ENCODE data around the gene LCOR. TPM values are rescaled to one million over a fixed set of nuclear protein-coding genes. Genes with fewer than 3 reads are reported as not detected.
A peak's percentile ranks its signal among the peaks of the same experiment; 100 is the strongest.

LCOR gene
- total RNA-seq, 2 donors from 2014 or later, result 58.7 to 70.2 TPM

GRCh38 chr10:96999987-97000386 lies 167.9 kb downstream of the LCOR start:
- H3K27me3 Mint-ChIP-seq, result no peaks in the 10 kb centered on the region
- H3K27ac Mint-ChIP-seq, result no peak overlapping the region
- H3K9me3 Mint-ChIP-seq, result no peaks in the 10 kb centered on the region
- ATAC-seq (no peak), DNase-seq (ENCODE audit: low spot score) (no peak)
- no peaks in the 10 kb centered on the region for H3K36me3 Mint-ChIP-seq
- H3K4me1 Mint-ChIP-seq (ENCODE audit: low read depth in 2 of 2), result no peaks in the 10 kb centered on the region
- H3K4me3 Mint-ChIP-seq, result no peak overlapping the region

- peaks cover 4% of the 10 kb centered on the region for H3K36me3 Mint-ChIP-seq
- no peaks in the 10 kb centered on the region for H3K4me1 Mint-ChIP-seq (ENCODE audit: low read depth in 2 of 2)
- H3K4me3 Mint-ChIP-seq, result no peak overlapping the region
- ATAC-seq (peak in 1 of 2 donors; percentile 3), DNase-seq (ENCODE audit: low spot score) (no peak)
- no peak overlapping the region for H3K27ac Mint-ChIP-seq
- H3K27me3 Mint-ChIP-seq, result no peaks in the 10 kb centered on the region
- H3K9me3 Mint-ChIP-seq, result peaks cover 2% of the 10 kb centered on the region
Measured at GRCh38 chr10:97000487-97001182, 168.5 kb downstream of the LCOR start.

DNA sequence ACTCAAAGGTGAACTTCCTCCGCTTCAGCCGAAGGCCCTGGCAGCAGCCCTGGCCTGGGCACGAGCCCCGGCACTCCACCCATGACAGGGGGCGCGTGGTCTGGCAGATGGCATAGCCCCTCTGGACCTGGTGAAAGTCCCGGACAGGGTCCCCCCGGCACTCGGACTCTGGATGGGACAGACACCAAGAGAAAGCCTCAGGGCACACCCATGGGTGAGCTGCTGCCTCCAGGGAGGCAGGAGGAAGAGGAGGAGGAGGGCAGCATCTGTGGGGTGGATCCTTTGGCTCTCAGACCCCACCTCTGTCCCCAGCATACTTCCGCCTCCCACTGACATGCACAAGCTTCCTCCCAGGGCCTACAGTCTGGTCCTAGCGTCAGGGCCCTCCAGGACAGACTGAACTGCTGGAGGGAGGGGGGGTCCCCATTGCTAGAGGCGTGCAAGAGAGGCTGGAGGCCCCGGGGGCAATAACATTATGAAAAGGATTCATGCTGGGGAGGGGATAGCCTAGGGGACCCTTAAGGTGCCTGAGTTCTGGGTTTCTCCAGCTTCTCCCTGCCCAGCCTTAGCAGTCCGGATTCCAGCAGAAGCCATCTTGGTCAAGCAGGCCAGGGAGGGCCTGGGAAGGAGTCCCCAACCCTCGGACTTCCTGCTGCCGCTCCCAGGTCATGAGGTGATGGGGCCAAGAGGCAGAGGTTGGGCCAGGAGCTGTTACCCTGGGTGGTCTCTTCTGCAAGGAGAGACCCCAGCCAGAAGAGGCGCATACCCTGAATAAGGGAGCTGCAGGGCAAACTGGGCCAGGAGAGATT lies 169.3 kb downstream of the LCOR start:
- no peaks in the 10 kb centered on the region for H3K4me1 Mint-ChIP-seq (ENCODE audit: low read depth in 2 of 2)
- H3K36me3 Mint-ChIP-seq, result peaks cover 6% of the 10 kb centered on the region
- H3K9me3 Mint-ChIP-seq, result peaks cover 3% of the 10 kb centered on the region
- no peaks in the 10 kb centered on the region for H3K27me3 Mint-ChIP-seq
- no peak overlapping the region for H3K4me3 Mint-ChIP-seq
- H3K27ac Mint-ChIP-seq, result no peak overlapping the region
- DNase-seq (ENCODE audit: low spot score) (no peak), ATAC-seq (no peak)

DNA sequence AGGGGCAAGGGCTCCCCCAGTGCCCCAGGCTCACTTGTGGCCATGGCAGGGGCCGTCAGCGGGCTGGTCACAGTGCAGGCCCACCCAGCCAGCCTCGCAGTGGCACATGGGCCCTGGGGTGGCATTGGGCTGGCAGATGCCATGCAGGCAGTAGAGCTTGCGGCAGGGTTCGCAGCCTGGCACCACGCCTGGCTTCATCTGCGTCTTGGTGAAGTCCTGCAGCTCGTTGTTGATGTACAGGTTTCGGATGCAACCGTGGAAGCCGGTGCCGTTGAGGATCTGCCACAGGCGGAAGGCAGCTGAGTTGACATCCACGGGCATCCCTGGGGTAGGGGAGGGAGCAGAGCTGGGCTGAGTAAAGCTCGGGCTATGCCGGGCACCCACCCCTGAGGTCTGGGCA lies 170.6 kb downstream of the LCOR start:
- H3K4me3 Mint-ChIP-seq, result no peak overlapping the region
- ATAC-seq (no peak), DNase-seq (ENCODE audit: low spot score) (no peak)
- peaks cover 18% of the 10 kb centered on the region for H3K36me3 Mint-ChIP-seq
- H3K27ac Mint-ChIP-seq, result no peak overlapping the region
- H3K4me1 Mint-ChIP-seq (ENCODE audit: low read depth in 2 of 2), result no peaks in the 10 kb centered on the region
- peaks cover 15% of the 10 kb centered on the region for H3K9me3 Mint-ChIP-seq
- H3K27me3 Mint-ChIP-seq, result no peaks in the 10 kb centered on the region

- no peak overlapping the region for H3K27ac Mint-ChIP-seq
- ATAC-seq (no peak), DNase-seq (ENCODE audit: low spot score) (no peak)
- no peaks in the 10 kb centered on the region for H3K4me1 Mint-ChIP-seq (ENCODE audit: low read depth in 2 of 2)
- no peak overlapping the region for H3K4me3 Mint-ChIP-seq
- no peaks in the 10 kb centered on the region for H3K27me3 Mint-ChIP-seq
- H3K36me3 Mint-ChIP-seq, result peaks cover 21% of the 10 kb centered on the region
- H3K9me3 Mint-ChIP-seq, result peaks cover 18% of the 10 kb centered on the region
Measured at GRCh38 chr10:97003151-97003803, 171.2 kb downstream of the LCOR start.

DNA sequence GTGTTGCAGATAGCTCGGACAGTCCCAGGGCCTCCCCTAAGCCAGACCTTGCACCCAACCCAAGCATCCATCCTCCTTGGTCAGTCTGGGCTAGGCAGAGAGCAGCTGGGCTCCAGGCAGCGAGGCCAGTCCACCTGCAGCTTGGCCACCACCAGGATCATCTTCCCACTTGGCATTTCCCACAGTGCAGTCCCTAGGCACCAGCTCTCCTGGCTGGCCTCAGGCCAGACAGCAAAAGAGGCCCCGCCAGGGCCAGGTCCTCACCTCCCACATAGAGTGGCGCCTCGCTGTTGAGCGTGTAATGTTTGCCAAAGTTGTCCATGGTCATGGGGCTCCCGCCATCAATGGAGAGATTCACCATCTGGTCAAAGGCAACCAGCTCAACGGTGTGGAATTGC lies 171.7 kb downstream of the LCOR start:
- H3K27me3 Mint-ChIP-seq, result no peaks in the 10 kb centered on the region
- peaks cover 18% of the 10 kb centered on the region for H3K9me3 Mint-ChIP-seq
- ATAC-seq (no peak), DNase-seq (ENCODE audit: low spot score) (no peak)
- no peaks in the 10 kb centered on the region for H3K4me1 Mint-ChIP-seq (ENCODE audit: low read depth in 2 of 2)
- no peak overlapping the region for H3K4me3 Mint-ChIP-seq
- H3K36me3 Mint-ChIP-seq, result peaks cover 21% of the 10 kb centered on the region
- no peak overlapping the region for H3K27ac Mint-ChIP-seq

DNA sequence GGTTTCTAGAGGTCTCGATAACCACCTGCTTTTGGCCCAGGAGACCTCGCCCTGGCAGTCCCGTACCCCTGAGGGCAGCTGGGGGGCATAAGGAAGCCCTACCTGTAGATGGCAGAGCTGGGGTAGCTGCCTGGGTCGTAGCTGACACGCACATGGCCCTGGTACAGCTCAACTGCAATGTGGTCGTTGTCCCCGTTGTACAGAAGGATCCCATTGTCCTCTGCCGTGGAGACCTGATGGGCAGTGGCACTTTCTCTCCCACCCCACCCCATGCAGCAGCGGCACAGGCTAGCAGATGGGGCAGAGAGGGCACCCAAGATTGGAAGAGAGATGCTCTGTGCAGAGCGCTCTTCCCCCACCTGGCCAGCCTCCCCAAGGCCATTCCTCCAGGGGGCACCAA lies 172.5 kb downstream of the LCOR start:
- H3K27ac Mint-ChIP-seq, result no peak overlapping the region
- ATAC-seq (no peak), DNase-seq (ENCODE audit: low spot score) (no peak)
- no peak overlapping the region for H3K4me3 Mint-ChIP-seq
- H3K36me3 Mint-ChIP-seq, result peaks cover 21% of the 10 kb centered on the region
- H3K4me1 Mint-ChIP-seq (ENCODE audit: low read depth in 2 of 2), result no peaks in the 10 kb centered on the region
- H3K9me3 Mint-ChIP-seq, result peaks cover 18% of the 10 kb centered on the region
- H3K27me3 Mint-ChIP-seq, result no peaks in the 10 kb centered on the region

DNA sequence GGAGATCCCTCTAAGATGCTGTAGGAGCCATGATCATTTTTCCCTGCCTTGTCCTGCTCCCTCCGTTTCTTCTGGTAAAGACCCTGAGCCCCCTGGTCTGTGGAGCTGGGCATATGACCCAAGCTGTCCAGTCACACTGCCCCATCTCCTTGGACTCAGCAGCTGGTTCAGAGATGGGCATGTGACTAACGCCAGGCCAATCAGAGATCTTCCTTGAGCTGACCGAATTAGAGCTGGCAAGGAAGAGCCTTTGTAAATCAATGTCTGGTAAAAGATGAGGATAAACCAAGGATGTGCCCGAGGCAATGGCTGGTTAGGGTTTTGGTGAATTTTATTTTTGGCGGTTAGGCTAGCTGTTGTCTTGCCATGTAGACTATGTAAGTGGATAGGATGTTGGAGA lies 173.3 kb downstream of the LCOR start:
- H3K4me3 Mint-ChIP-seq, result no peak overlapping the region
- H3K4me1 Mint-ChIP-seq (ENCODE audit: low read depth in 2 of 2), result no peaks in the 10 kb centered on the region
- no peaks in the 10 kb centered on the region for H3K27me3 Mint-ChIP-seq
- peaks cover 18% of the 10 kb centered on the region for H3K9me3 Mint-ChIP-seq
- peaks cover 21% of the 10 kb centered on the region for H3K36me3 Mint-ChIP-seq
- no peak overlapping the region for H3K27ac Mint-ChIP-seq
- ATAC-seq, result no peak
- no peak for DNase-seq (ENCODE audit: low spot score)

GRCh38 chr10:97006364-97006763 lies 174.3 kb downstream of the LCOR start:
- Mint-ChIP-seq H3K4me3 (no peak overlapping the region), H3K4me1 (ENCODE audit: low read depth in 2 of 2) (no peaks in the 10 kb centered on the region), H3K9me3 (peaks cover 18% of the 10 kb centered on the region), H3K36me3 (peaks cover 21% of the 10 kb centered on the region), H3K27me3 (no peaks in the 10 kb centered on the region), H3K27ac (no peak overlapping the region)
- no peak for ATAC-seq
- DNase-seq (ENCODE audit: low spot score), result no peak

DNA sequence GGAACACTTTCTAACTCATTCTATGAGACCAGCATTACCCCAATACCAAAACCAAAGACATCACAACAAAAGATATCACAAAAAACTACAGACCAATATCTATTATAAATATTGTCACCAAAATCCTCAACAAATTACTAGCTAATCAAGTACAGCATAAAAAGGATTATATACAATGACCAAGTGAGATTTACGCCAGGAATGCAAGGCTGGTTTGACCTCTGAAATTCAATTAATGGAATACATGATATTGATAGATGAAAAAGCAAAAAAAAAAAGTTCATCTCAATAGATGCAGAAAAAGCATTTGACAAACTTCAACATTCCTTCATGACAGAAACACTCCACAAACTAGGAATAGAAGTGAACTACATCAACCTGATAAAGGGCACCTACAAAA lies 175.3 kb downstream of the LCOR start:
- Mint-ChIP-seq H3K4me3 (no peak overlapping the region), H3K9me3 (peaks cover 18% of the 10 kb centered on the region), H3K27me3 (no peaks in the 10 kb centered on the region), H3K4me1 (ENCODE audit: low read depth in 2 of 2) (no peaks in the 10 kb centered on the region), H3K36me3 (peaks cover 21% of the 10 kb centered on the region), H3K27ac (no peak overlapping the region)
- DNase-seq (ENCODE audit: low spot score) (no peak), ATAC-seq (no peak)

DNA sequence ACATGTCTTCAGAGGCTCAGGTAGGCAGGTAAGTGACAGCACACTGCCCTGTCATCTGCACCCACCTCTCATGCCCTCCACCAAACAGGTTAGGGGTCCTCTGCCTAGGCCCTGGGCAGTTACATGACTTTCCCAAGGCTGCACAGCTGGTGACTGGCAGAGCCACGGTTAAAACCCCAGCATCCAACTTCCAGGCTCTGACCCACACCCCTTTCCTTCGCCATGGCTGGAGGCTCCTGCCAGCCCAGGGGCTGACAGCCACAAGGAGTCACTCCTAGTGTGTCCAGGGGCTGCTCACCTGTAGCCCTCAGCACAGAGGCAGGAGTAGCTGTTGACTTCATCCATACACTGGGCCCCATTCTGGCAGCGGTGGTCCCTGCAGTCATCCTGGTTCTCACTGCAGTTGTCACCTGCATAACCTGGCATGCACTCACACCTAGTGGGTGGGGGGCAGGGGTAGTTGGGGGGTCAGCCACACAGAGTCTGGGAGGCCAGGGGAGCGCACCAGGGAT lies 178.7 kb downstream of the LCOR start:
- peaks cover 0 to 8% of the 10 kb centered on the region in 2 donors for H3K4me1 Mint-ChIP-seq (ENCODE audit: low read depth in 2 of 2)
- H3K36me3 Mint-ChIP-seq, result peaks cover 16% of the 10 kb centered on the region
- H3K27ac Mint-ChIP-seq, result peak overlapping the region in 1 of 2 donors; percentile 1
- H3K4me3 Mint-ChIP-seq, result no peak overlapping the region
- ATAC-seq (peak in 1 of 2 donors; percentile 24), DNase-seq (ENCODE audit: low spot score) (no peak)
- H3K9me3 Mint-ChIP-seq, result peaks cover 15% of the 10 kb centered on the region
- no peaks in the 10 kb centered on the region for H3K27me3 Mint-ChIP-seq

DNA sequence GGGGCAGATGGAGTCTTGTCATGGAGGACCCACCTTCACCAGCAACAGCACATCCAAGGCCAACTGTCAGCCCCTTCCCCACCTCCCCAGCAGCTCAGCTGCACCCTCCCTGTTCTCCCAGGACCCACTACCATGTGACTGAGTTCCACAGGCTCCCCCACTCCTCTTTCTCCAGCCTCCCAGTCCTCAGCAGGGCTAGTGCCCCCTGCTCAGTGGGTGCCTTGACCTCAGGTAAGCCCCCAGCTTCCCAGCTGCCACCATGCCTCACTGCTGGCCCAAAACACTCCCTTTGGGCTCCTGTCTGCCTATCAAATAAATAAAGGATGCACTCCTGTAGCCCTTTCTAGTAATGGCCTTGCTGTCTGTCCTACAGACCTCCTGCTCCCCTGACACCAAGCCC lies 179.3 kb downstream of the LCOR start:
- DNase-seq (ENCODE audit: low spot score), result no peak
- peak overlapping the region in 1 of 2 donors; percentile 1 for H3K27ac Mint-ChIP-seq
- H3K4me1 Mint-ChIP-seq (ENCODE audit: low read depth in 2 of 2), result peaks cover 0 to 9% of the 10 kb centered on the region in 2 donors
- H3K27me3 Mint-ChIP-seq, result no peaks in the 10 kb centered on the region
- peaks cover 15% of the 10 kb centered on the region for H3K36me3 Mint-ChIP-seq
- H3K9me3 Mint-ChIP-seq, result peaks cover 15% of the 10 kb centered on the region
- peak in 1 of 2 donors; percentile 17 for ATAC-seq
- H3K4me3 Mint-ChIP-seq, result no peak overlapping the region

DNA sequence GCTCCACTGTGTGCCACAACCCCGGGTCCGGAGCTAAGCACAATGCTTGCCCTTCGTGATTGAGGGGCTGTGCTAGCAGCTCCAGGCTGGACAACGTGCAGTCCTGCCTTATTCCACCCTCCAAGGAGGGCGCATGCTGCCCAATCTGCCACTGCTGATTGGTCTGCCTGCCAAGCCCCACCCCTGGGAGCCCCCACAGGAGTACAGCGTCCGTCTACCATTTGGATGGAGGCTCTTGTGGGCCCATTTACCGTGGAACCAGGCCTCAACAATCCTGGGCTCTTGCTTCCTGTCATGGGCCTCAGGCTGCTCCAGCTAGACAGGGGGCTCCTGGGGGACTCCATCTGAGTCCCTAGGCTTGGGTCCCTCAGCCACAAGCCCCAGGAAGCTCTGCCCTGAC lies 180.4 kb downstream of the LCOR start:
- peaks cover 5% of the 10 kb centered on the region for H3K36me3 Mint-ChIP-seq
- no peak for ATAC-seq

DNA sequence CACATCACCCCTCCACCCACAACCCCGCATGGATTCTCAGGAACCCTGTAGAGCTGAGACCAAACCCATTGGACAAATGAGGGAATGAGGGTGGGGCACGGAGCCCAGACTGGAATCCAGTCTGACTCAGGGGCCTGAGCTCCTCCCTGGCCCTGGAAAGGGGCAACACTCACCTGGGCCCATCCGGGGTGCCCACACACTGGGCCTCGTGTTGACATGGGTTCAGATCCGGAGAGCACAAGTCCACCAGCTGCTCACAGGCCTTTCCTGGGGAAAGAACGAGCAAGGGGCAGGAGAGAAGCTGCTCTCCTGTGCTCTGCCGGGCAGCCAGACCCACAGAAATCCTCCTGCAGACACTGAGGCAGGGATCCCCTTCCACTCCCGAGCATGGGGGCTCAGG lies 181.5 kb downstream of the LCOR start:
- H3K27me3 Mint-ChIP-seq, result no peaks in the 10 kb centered on the region
- H3K4me1 Mint-ChIP-seq (ENCODE audit: low read depth in 2 of 2), result peaks cover 11 to 21% of the 10 kb centered on the region in 2 donors
- H3K27ac Mint-ChIP-seq, result no peak overlapping the region
- ATAC-seq (no peak), DNase-seq (ENCODE audit: low spot score) (peak; percentile 40)
- no peak overlapping the region for H3K4me3 Mint-ChIP-seq
- H3K36me3 Mint-ChIP-seq, result no peaks in the 10 kb centered on the region
- no peaks in the 10 kb centered on the region for H3K9me3 Mint-ChIP-seq

More for the DNA sequence above, 180.4 kb downstream of the LCOR start:
- H3K9me3 Mint-ChIP-seq, result peaks cover 5% of the 10 kb centered on the region
- no peak overlapping the region for H3K27ac Mint-ChIP-seq
- H3K4me1 Mint-ChIP-seq (ENCODE audit: low read depth in 2 of 2), result peaks cover 9 to 19% of the 10 kb centered on the region in 2 donors
- H3K27me3 Mint-ChIP-seq, result no peaks in the 10 kb centered on the region
- no peak overlapping the region for H3K4me3 Mint-ChIP-seq
- peak; percentile 53 for DNase-seq (ENCODE audit: low spot score)
